WI38 (cell line): ENCODE results near the gene FXYD5.

Experiments used
- H3K4me3 ChIP-seq: 2 replicates; pipeline ENCODE4 v1.5.1; 2011; ENCODE audit warnings: low read depth, mild to moderate bottlenecking, control low read depth, low read length
- CTCF ChIP-seq: IDR thresholded peaks from 2 replicates; pipeline ENCODE4 v1.5.1; 2012; ENCODE audit warnings: low read depth, mild to moderate bottlenecking, control low read depth, low read length

Gene FXYD5

GRCh38 chr19:35154525-35155406, at the start of gene FXYD5:
Gene FXYD5, plus strand, starts transcription at chr19:35154735. Its CDS starts 816 bp downstream, at chr19:35155551.
- H3K4me3 ChIP-seq: peak within 1 kb of the TSS; percentile 88
- peak; percentile 10; the same call in 1 of the 2 replicates for TF ChIP-seq CTCF

- no peak for TF ChIP-seq CTCF
- H3K4me3 ChIP-seq: no peak overlapping the region
Measured at GRCh38 chr19:35105047-35105410, 49.5 kb upstream of the FXYD5 start.

GRCh38 chr19:35105411-35106290, 48.9 kb upstream of the FXYD5 start:
- H3K4me3 ChIP-seq: no peak overlapping the region
- no peak for TF ChIP-seq CTCF

GRCh38 chr19:35106291-35106583, 48.3 kb upstream of the FXYD5 start:
- no peak for TF ChIP-seq CTCF
- no peak overlapping the region for H3K4me3 ChIP-seq

- H3K4me3 ChIP-seq: no peak overlapping the region
- no peak for TF ChIP-seq CTCF
Measured at GRCh38 chr19:35106898-35107541, 47.5 kb upstream of the FXYD5 start.

- no peak for TF ChIP-seq CTCF
- no peak overlapping the region for H3K4me3 ChIP-seq
Measured at GRCh38 chr19:35107545-35107944, 47.0 kb upstream of the FXYD5 start.
